Activated naive CD4-positive, alpha-beta T cell treated with anti-CD3 and anti-CD28 coated beads, Interleukin-2, amount 10 ng/mL, durations not matched to agents 7 days and 5 days (primary cell): ENCODE results near the gene PARP2.
"Not testable (repeated sequence)": the region's sequence is repeated elsewhere in the genome, so short reads cannot be mapped to it uniquely, and the experiment has no call there.

Experiments
- CTCF ChIA-PET: fragments of 350-600 bp; sonication (Branson Sonifier 250); formaldehyde crosslinking; loops from one replicate; lab custom pipeline; 2021; ENCODE audit warnings: antibody characterized with exemption; lab: Charles Lee
- DNase-seq: peaks from one replicate; pipeline ENCODE4 v3.0.0-alpha.2; 2020
- H3K27ac Mint-ChIP-seq: one replicate; pipeline ENCODE4 v1.8.0; 2021; ENCODE audit warnings: mild to moderate bottlenecking, moderate library complexity, mixed read lengths
- H3K27me3 Mint-ChIP-seq: one replicate; pipeline ENCODE4 v1.8.0; 2021; ENCODE audit warnings: mild to moderate bottlenecking, mixed read lengths
- H3K36me3 Mint-ChIP-seq: one replicate; pipeline ENCODE4 v1.8.0; 2021; ENCODE audit warnings: mixed read lengths
- H3K4me1 Mint-ChIP-seq: one replicate; pipeline ENCODE4 v1.8.0; 2021; ENCODE audit warnings: mixed read lengths
- H3K4me3 Mint-ChIP-seq: one replicate; pipeline ENCODE4 v1.8.0; 2021; ENCODE audit warnings: mild to moderate bottlenecking, moderate library complexity, mixed read lengths
- H3K9me3 Mint-ChIP-seq: one replicate; pipeline ENCODE4 v1.8.0; 2021; ENCODE audit warnings: mixed read lengths

Gene PARP2

DNA sequence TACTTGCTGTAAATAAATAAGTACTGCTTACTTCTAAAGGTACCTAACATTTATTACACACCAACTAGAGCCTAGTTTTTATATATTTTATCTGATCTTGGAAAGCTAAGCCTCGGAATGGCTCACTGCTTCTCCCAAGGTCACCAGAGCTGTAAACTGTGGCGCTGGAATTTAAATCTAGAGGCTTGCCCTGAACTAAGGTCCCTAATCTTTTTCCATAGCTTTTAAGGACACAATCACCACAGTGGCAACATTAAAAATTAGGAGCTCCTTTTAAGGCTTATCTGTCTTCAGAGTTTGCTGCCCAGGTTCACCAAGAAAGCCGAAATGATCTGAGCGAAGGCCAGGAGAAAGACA lies 11.0 kb upstream of the PARP2 start:
- no peak for DNase-seq
- H3K4me1 Mint-ChIP-seq: peaks cover 59% of the 10 kb centered on the region
- no peaks in the 10 kb centered on the region for H3K27me3 Mint-ChIP-seq
- H3K36me3 Mint-ChIP-seq: peaks cover 9% of the 10 kb centered on the region
- H3K9me3 Mint-ChIP-seq: no peaks in the 10 kb centered on the region
- H3K4me3 Mint-ChIP-seq: peak overlapping the region; percentile 92
- CTCF ChIA-PET: interaction anchor here (0.9 to 2.1 kb wide), 3 partner anchors 11 to 278 kb away, joined by 3 to 8 read pairs (median 3); partner anchors contain the start of gene PARP2
- peak overlapping the region; percentile 84 for H3K27ac Mint-ChIP-seq

DNA sequence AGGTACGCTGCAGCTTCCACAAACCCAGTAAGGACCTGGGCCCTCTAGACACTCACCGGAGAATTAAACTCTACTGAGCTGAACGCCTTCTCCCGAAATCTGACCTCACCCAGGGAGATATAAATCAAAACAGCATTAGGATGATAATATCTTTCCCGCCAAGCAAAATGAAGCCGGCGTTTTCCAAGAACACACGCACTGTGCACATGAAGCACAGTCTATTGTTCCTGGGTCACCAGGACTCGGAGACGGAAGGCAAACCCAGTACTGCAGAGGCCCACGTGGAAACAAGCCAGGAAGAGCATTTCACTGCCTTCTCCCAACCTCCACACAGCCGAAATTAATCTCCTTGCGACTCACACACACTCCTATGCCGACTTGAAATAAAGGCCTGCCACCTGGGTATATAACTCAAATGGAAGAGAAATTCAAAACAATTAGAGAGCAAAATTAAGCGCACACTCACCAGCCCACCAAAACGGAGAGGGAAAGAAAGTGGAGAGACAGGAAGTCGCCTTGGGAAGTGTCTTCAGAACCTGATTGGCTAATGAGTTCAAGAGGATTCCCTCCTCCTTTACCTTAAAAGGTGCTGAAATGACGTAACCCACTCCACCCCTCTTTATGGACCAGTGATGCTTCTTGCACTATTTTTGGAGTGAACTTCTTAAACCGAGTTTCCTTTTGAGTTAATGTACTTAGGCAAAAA lies 10.5 kb upstream of the PARP2 start, which contains the start of gene CCNB1IP1:
CCNB1IP1 (minus strand) TSS at position 492 of the 706 bp plus-strand sequence. CDS start 16,756 bp downstream, outside the sequence.
- Mint-ChIP-seq H3K27me3 (peaks cover 4% of the 10 kb centered on the region), H3K36me3 (peaks cover 7% of the 10 kb centered on the region), H3K27ac (peak within 1 kb of the TSS; percentile 84), H3K4me3 (peak within 1 kb of the TSS; percentile 92), H3K9me3 (no peaks in the 10 kb centered on the region), H3K4me1 (peaks cover 54% of the 10 kb centered on the region)
- peak; percentile 64 for DNase-seq
- CTCF ChIA-PET: interaction anchor here (1.2 to 2.1 kb wide), 5 partner anchors 10 to 277 kb away, joined by 4 to 8 read pairs (median 4); partner anchors contain the start of gene PARP2

DNA sequence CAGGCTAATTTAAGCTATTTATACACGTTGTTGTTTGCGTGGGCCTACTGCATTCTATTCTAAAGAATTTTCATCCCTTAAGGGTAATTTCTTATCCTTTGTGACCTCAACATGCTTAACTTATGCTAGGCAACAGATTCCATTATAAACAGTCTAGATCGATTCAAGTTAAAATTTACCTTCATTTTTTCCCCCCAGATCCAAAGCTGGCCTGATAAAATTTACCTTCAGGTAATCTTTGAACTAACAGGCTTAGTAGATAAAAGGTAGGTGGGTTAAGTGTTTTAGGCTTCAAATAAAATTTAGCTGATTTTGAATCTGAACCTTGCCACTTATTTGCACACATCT lies 10.0 kb upstream of the PARP2 start:
- no peak for DNase-seq
- Mint-ChIP-seq H3K27me3 (peaks cover 8% of the 10 kb centered on the region), H3K4me3 (peak overlapping the region; percentile 92), H3K27ac (peak overlapping the region; percentile 84), H3K4me1 (peaks cover 51% of the 10 kb centered on the region), H3K9me3 (no peaks in the 10 kb centered on the region), H3K36me3 (peaks cover 7% of the 10 kb centered on the region)
- CTCF ChIA-PET: interaction anchor here (0.9 to 2.1 kb wide), 6 partner anchors 8 to 276 kb away, joined by 4 to 8 read pairs (median 4); partner anchors contain the start of gene PARP2

DNA sequence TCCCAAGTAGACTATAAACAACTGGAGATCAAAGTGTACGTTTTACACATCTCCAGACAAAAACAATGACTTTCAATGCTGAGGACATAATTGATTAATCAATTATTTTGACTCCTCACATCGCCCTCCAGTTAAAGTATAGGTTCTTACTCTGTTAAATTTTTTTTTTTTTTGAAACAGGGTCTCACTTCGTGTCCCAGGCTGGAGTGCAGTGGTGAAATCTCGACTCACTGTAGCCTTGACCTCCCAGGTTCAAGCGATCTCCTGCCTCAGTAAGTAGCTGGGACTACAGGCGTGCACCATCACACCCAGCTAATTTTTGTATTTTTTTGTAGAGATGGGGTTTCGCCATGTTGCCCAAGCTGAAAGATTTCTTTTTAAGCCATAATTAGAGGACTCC lies 9.4 kb upstream of the PARP2 start:
- CTCF ChIA-PET: interaction anchor here (0.6 to 2.1 kb wide), 7 partner anchors 8 to 276 kb away, joined by 4 to 8 read pairs (median 4); partner anchors contain the start of gene PARP2
- H3K9me3 Mint-ChIP-seq: no peaks in the 10 kb centered on the region
- peaks cover 47% of the 10 kb centered on the region for H3K4me1 Mint-ChIP-seq
- H3K27ac Mint-ChIP-seq: no peak overlapping the region
- H3K36me3 Mint-ChIP-seq: peaks cover 7% of the 10 kb centered on the region
- peaks cover 14% of the 10 kb centered on the region for H3K27me3 Mint-ChIP-seq
- H3K4me3 Mint-ChIP-seq: no peak overlapping the region
- no peak for DNase-seq

DNA sequence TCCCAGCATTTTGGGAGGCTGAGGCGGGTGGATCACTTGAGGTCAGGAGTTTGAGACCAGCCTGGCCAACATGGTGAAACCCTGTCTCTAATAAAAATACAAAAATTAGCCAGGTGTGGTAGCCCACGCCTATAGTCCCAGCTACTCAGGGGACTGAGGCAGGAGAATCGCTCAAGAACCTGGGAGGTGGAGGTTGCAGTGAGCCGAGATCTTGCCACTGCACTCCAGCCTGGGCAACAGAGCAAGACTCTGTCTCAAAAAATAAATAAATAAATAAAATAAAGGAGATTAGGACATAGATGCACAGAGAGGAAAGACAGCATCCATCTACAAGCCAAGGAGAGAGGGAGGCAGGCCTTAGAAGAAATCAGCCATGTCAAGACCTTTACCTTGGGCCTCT lies 2.4 kb upstream of the PARP2 start:
- peaks cover 27% of the 10 kb centered on the region for H3K4me1 Mint-ChIP-seq
- CTCF ChIA-PET: interaction anchor here (1.1 to 4.5 kb wide), 2 partner anchors 7 to 13 kb away, joined by 4 to 30 read pairs; no protein-coding TSS in a partner anchor
- DNase-seq, H3K27ac Mint-ChIP-seq, H3K9me3 Mint-ChIP-seq, H3K4me3 Mint-ChIP-seq: not testable (repeated sequence)
- peaks cover 12% of the 10 kb centered on the region for H3K36me3 Mint-ChIP-seq
- H3K27me3 Mint-ChIP-seq: peaks cover 28% of the 10 kb centered on the region

DNA sequence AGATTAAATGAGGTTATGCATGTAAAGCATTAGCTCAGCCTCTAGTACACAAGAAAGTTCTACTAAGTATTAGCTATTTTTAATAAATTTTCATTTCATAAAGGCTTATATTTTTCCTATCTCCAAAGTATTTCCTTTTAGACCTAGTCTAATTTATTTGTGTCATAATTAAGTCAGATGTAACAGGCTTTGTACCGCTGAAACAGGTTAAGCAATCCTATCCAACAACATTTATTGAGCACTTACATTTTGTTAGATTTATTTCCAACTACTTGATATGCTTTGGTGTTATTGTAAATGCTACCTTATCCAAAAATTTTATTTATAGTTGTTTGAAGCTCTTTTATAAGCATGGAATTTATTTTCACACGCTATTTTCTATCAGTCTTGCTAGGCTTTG lies 1.8 kb upstream of the PARP2 start:
- no peak overlapping the region for H3K27ac Mint-ChIP-seq

DNA sequence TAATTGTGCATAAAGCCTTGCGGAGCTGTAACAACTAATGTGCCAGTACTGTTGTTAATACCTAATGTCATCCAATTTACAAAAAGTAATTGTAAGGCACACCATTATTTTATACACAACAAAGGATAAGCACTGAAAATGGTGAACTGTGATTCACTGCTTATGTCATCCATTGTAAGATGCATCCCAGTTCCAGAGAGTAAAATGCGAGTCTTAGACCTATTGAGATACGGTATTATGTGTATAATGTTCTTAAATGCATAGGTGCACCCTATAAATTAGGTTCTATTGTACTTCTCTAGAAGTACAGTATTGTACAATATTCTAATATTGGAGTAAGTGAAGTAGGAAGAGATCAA lies 406 bp downstream of the PARP2 start:
- no peak for DNase-seq
- Mint-ChIP-seq H3K36me3 (peaks cover 26% of the 10 kb centered on the region), H3K4me3 (peak overlapping the region; percentile 92), H3K9me3 (no peaks in the 10 kb centered on the region), H3K27ac (peak overlapping the region; percentile 96), H3K27me3 (peaks cover 16% of the 10 kb centered on the region), H3K4me1 (peaks cover 28% of the 10 kb centered on the region)
- CTCF ChIA-PET: interaction anchor here (0.9 to 4.5 kb wide), 7 partner anchors 10 to 338 kb away, joined by 3 to 30 read pairs (median 6); partner anchors contain the start of gene CCNB1IP1

More for the DNA sequence above, 1.8 kb upstream of the PARP2 start:
- Mint-ChIP-seq H3K4me3 (no peak overlapping the region), H3K9me3 (no peaks in the 10 kb centered on the region), H3K36me3 (peaks cover 16% of the 10 kb centered on the region), H3K27me3 (peaks cover 28% of the 10 kb centered on the region), H3K4me1 (peaks cover 27% of the 10 kb centered on the region)
- CTCF ChIA-PET: interaction anchor here (0.8 to 4.5 kb wide), 3 partner anchors 8 to 267 kb away, joined by 4 to 30 read pairs (median 4); no protein-coding TSS in a partner anchor
- no peak for DNase-seq

DNA sequence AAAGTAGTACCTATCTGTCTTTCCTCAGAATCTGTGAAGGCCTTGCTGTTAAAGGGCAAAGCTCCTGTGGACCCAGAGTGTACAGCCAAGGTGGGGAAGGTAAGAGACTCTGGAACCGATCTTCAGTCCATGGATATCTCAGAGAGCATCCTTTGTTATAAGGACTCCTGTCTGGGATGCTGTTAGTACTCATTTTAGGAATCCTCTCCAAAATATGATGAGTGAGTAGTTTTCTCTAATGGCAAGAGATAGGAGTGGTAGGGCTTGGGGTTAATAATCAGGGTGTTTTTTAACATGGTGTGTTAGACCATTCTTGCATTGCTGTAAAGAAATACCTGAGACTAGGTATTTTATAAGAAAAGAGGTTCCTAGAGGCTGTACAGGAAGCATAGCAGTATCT lies 1.9 kb downstream of the PARP2 start:
- no peak for DNase-seq
- Mint-ChIP-seq H3K4me3 (no peak overlapping the region), H3K9me3 (no peaks in the 10 kb centered on the region), H3K36me3 (peaks cover 34% of the 10 kb centered on the region), H3K27ac (peak overlapping the region; percentile 17), H3K4me1 (peaks cover 31% of the 10 kb centered on the region), H3K27me3 (peaks cover 8% of the 10 kb centered on the region)
- CTCF ChIA-PET: interaction anchor here (0.6 kb wide), 1 partner anchor 18 kb away, joined by 3 read pairs; no protein-coding TSS in a partner anchor

DNA sequence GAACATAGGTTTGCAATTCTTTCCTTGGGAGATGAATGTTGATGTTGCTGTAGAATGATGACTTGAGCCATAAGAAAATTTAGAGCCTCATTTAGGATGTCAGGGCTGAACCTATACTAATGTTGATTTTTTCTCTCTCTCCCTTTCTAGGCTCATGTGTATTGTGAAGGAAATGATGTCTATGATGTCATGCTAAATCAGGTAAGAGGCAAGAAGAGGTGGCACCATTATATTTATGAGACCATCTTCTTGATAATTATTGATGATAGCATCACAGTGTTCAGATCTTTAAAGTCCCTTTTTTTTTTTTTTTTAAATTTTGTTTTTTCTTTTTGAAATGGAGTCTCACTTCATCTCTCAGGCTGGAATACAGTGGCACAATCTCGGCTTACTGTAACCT lies 3.3 kb downstream of the PARP2 start:
- no peak overlapping the region for H3K4me3 Mint-ChIP-seq
- DNase-seq: no peak
- peaks cover 38% of the 10 kb centered on the region for H3K36me3 Mint-ChIP-seq
- H3K27me3 Mint-ChIP-seq: peaks cover 7% of the 10 kb centered on the region
- H3K9me3 Mint-ChIP-seq: no peaks in the 10 kb centered on the region
- peaks cover 31% of the 10 kb centered on the region for H3K4me1 Mint-ChIP-seq
- CTCF ChIA-PET: no interaction called here
- H3K27ac Mint-ChIP-seq: no peak overlapping the region

DNA sequence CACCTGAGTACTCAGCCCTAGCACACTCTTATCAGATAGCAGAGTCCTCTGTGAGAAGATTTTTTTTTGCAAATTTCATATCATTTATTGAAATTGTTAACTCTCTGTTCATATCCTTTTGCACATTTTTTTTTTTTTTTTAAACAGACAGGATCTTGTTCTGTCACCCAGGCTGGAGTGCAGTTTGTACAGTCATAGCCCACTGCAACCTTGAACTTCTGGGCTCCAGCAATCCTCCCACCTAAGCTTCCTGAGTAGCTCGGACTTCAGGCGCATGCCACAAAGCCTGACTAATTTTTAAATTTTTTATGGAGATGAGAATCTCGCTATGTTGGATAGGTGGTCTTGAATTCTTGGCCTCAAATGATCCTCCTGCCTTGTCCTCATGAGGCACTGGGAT lies 4.3 kb downstream of the PARP2 start:
- no peak for DNase-seq
- Mint-ChIP-seq H3K4me3 (no peak overlapping the region), H3K9me3 (no peaks in the 10 kb centered on the region), H3K4me1 (peaks cover 27% of the 10 kb centered on the region), H3K27me3 (peaks cover 4% of the 10 kb centered on the region), H3K27ac (no peak overlapping the region), H3K36me3 (peaks cover 44% of the 10 kb centered on the region)
- CTCF ChIA-PET: no interaction called here

DNA sequence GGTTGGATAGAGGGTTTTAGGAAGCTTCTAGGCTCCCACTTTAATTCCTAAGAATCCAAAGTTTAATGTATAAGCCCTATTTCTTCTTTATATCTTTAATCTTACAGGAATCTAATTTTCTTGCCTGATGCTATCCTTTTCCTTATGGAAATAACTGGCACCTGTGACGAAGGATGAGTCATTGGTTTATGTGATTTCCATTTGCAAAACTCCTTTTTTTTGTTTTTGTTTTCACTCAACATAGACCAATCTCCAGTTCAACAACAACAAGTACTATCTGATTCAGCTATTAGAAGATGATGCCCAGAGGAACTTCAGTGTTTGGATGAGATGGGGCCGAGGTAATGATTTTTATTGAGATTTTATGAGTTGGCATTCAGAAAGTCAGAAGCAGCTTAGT lies 6.8 kb downstream of the PARP2 start:
- no peak for DNase-seq
- H3K36me3 Mint-ChIP-seq: peaks cover 54% of the 10 kb centered on the region
- CTCF ChIA-PET: interaction anchor here (2.4 kb wide), 1 partner anchor 23 kb away, joined by 11 read pairs; no protein-coding TSS in a partner anchor
- H3K27me3 Mint-ChIP-seq: no peaks in the 10 kb centered on the region
- H3K27ac Mint-ChIP-seq: no peak overlapping the region
- no peaks in the 10 kb centered on the region for H3K9me3 Mint-ChIP-seq
- H3K4me1 Mint-ChIP-seq: peaks cover 12% of the 10 kb centered on the region
- H3K4me3 Mint-ChIP-seq: no peak overlapping the region

DNA sequence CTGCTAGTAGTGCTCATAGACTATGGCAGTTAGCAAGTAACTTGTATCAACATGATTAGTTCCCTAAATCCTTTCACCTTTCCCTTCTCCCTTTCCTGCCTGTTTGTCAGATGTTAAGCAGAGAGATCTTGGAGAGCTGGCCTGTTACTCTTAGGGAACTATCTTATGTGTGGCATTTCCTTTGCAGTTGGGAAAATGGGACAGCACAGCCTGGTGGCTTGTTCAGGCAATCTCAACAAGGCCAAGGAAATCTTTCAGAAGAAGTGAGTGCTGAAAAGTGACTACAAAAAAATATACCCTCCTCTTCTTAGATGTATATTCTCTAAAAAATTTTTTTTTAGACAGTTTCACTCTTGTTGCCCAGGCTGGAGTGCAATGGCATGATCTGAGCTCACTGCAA lies 7.4 kb downstream of the PARP2 start:
- DNase-seq: no peak
- H3K36me3 Mint-ChIP-seq: peaks cover 52% of the 10 kb centered on the region
- CTCF ChIA-PET: interaction anchor here (2.4 kb wide), 1 partner anchor 23 kb away, joined by 11 read pairs; no protein-coding TSS in a partner anchor
- peaks cover 6% of the 10 kb centered on the region for H3K4me1 Mint-ChIP-seq
- H3K9me3 Mint-ChIP-seq: no peaks in the 10 kb centered on the region
- H3K27ac Mint-ChIP-seq: no peak overlapping the region
- H3K27me3 Mint-ChIP-seq: no peaks in the 10 kb centered on the region
- no peak overlapping the region for H3K4me3 Mint-ChIP-seq

DNA sequence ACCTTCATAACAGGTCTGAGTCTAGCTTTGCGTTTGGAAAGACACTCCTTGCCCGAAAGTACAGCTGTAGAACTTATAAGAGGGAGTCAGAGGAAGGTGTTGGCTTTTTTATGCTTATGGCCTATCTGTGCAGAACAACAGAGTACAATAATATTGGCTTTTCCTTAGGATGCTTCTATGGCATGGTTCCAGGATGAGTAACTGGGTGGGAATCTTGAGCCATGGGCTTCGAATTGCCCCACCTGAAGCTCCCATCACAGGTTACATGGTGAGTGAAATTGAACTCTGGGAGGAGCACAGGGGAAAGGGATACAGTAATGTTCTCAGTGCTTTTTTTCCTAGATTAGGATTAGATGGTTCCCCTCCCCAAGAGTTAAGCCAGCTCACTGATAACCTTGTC lies 13.0 kb downstream of the PARP2 start:
- Mint-ChIP-seq H3K9me3 (no peaks in the 10 kb centered on the region), H3K27ac (no peak overlapping the region), H3K4me3 (no peak overlapping the region), H3K27me3 (no peaks in the 10 kb centered on the region), H3K36me3 (peaks cover 69% of the 10 kb centered on the region), H3K4me1 (no peaks in the 10 kb centered on the region)
- CTCF ChIA-PET: no interaction called here
- no peak for DNase-seq

DNA sequence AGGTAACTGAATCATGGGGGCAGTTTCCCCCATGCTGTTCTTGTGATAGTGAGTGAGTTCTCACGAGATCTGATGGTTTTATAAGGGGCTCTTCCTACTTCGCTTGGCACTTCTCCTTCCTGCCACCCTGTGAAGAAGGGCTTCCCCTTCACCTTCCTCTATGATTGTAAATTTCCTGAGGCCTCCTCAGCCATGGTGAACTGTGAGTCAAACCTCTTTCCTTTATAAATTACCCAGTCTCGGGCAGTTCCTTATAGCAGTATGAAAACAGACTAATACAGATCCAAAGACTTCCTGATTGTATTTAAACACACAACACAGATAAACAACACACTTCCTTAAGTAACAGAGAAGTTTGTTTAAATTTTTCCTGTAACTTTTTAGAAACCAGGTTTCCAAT lies 15.0 kb downstream of the PARP2 start:
- peaks cover 67% of the 10 kb centered on the region for H3K36me3 Mint-ChIP-seq
- H3K4me3 Mint-ChIP-seq, H3K27ac Mint-ChIP-seq: not testable (repeated sequence)

More for the DNA sequence above, 15.0 kb downstream of the PARP2 start:
- H3K9me3 Mint-ChIP-seq, H3K27me3 Mint-ChIP-seq, CTCF ChIA-PET, DNase-seq, H3K4me1 Mint-ChIP-seq: not testable (repeated sequence)
